Measurements from ENCODE around the gene LRRFIP1.
A peak's percentile ranks its signal among the peaks of the same experiment; 100 is the strongest.
"Not testable (repeated sequence)": the region's sequence is repeated elsewhere in the genome, so short reads cannot be mapped to it uniquely, and the experiment has no call there.

Gene LRRFIP1

GRCh38 chr2:237732070-237732469 lies 104.7 kb downstream of the LRRFIP1 start:
- no peak for DNase-seq

- DNase-seq: no peak
Measured at GRCh38 chr2:237732790-237733381, 105.5 kb downstream of the LRRFIP1 start.

DNA sequence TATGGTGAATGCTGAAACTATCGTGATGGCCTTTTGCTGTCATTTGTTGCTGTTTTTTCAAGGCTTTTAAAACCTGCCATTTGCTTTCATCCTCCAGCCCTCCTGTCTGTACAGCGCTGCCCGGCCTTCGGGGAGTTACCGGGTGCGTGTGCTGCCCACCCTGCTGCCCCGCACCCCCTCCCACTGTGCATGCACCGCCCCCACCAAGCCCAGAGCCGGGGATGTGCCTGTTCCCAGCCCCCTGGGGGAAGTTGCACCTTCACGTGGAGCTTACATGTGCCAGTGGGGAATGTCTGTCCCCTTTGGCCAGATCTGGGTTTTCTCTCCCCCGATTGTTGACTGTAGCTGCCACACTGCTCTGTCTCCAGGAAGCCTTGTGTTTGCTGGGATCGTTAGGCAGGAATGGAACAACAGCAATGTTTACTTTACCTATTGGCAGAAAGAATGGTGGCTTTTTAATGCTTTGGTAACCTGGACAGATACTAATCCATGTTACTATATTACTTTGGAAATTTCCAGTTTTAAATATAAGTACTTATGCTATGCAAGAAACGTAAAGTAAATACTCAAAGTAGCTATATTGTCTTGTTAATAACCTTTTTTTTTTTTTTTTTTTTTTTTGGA lies 106.4 kb downstream of the LRRFIP1 start:
- no peak for DNase-seq

DNA sequence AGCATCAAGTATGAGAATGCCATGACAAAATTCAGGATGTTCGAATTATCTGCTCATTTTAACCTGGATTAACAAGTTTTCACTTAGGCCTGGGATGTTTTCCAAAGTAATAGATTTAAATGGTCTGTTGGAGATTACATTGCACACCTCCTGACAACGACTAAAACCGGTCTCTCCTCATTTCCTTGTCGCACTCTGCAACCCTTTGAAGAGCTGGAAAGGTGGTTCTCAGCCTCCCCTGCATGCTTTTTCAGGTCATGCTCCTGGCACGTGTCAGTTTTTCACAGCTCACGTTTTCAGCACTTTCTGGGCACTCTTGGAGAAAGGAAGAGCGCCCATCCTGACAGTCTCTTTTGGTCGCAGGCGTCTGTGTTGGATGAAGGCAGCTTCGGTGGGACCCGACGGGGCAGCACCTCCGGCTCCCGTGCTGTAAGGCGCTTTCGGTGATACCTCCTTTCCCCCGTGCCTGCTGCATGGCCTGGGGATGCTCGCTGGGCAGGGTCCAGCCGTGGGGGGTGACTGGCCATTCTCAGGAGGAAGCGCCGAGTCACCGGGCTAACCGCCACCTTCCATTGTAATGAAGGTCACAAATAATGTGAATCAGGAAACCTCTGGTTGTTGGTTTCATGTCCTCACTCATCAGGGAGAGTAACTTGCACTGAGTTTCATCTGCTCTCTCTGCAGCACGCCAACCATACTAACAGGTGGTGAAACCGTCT lies 107.7 kb downstream of the LRRFIP1 start:
- DNase-seq: no peak

DNA sequence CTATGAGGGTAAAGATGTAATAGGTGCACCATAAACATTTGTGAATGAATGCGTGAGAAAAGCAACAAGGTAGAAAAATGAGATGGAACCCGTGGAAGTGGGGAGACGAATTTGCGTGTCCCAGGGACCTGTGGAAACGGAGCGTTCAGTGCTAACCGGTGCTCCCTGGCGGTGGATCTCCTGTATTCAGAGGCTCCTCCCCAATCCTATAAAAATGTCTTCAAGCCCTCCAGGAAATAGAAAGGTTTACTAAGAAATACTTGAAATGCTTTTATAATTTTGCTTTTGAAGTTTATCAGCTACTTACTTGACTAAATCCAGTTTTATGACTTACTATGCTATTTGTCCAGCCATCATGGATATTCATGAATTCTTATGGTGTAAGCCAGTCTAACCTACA lies 108.4 kb downstream of the LRRFIP1 start:
- DNase-seq: no peak

DNA sequence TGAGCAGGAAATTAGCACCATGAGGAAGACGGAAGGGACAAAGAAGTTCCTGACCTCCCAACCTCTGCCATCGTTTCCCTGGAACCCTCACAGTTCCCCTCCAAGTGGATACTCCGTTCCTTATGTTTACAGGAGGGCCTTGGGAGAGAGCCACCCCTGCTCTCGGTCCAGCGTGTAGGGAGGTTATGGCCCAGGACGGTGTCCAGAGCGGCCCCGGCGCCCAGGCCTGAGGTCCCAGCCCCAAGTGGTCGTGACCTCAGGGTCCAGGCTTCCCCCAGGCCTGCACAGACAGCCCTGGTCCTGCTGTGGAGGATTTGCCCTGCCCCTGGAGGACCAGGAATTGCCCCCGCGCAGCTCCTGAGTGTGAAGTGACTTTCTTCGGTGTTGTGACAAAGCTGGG lies 109.4 kb downstream of the LRRFIP1 start:
- DNase-seq: no peak

GRCh38 chr2:237737196-237737865 lies 109.9 kb downstream of the LRRFIP1 start:
- DNase-seq: no peak

- DNase-seq: no peak
Measured at GRCh38 chr2:237738255-237738654, 110.9 kb downstream of the LRRFIP1 start.

DNA sequence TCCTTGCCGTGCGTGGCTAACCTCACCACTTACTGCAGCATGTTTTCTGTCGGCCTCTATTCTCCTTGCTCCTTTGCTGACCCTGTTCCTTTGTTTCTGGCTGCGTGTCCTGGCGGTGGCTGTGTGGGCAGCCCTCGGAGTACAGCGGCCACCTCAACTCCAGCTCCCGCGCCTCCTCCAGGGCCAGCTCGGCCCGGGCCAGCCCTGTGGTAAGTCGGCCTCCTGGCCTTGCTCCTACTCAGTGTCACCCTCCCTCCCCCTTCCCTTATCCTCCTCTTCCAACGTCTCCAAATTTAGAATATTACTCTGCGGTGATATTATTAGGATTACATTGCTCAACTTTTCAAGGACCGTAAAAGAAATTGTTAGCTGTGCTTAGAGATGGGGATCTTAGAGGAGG lies 111.7 kb downstream of the LRRFIP1 start:
- DNase-seq: no peak

DNA sequence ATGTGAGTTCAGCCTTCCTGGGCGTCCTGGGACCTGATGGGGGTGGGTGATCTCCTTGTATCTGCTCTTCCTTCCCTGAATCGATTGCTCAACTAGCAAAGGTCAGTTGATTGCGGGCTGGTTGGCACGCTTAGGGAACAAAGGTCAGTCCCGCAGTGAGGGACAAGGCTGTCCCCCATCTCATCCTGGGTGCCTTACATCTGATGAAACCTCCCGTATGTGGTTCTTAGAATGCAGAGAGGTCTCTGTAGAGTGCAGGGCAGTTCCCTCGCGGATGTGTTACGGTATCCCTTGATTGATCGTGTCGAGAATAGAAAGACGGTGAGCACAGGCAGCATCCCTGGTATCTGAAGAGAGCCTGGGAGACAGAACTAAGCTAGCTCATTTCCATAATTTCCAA lies 114.8 kb downstream of the LRRFIP1 start:
- no peak for DNase-seq

- no peak for DNase-seq
Measured at GRCh38 chr2:237742614-237743013, 115.2 kb downstream of the LRRFIP1 start.

- no peak for DNase-seq
Measured at GRCh38 chr2:237743024-237743423, 115.6 kb downstream of the LRRFIP1 start.

DNA sequence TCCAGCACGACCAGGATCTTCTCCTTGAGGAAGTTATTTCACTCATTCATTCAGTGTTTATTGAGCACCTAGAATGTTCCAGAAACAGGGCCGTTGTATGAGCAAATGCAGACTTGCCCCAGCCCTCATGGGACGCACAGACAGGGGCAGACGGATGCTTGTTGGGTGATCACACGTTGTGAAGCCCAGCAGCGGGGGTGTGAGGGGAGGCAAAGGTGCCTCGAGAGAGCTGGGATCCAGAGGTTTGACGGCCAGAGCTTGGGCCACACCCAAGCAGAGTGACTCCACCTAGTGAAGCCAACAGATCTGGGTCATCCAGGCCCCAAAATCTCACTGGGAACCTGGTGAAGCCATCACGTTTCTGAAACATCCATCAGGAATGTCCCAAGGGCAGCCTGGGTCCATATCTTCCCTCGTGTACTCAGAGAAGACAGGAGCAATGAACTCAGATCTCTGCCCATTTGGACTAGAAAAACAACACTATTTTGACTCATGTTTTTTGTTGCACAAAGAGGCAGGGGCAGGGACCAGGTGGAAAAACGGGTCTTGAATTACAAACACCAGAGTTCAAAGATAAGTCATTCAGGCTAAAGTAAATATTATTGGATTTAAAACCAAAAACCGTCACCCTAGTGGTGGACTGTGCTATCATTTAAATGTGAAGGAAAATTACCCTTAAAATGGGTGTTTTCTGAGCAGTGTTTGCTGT lies 116.3 kb downstream of the LRRFIP1 start:
- no peak for DNase-seq

DNA sequence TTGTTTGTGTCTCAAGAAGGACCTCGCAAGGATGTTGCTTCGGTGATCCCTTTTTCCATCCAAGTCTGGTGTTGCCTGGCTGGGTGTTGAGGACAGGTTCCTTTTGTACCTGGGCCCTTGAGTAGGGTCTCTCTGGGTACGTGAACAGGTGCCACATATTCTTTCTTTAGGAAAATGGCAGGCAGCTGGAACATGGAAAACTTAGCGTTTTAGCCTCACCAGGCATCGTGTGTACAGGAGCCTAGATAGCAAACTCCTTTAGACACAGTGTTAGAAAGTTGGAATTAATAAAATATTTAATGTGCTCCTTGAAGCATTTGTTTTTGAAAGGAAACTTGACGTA lies 116.9 kb downstream of the LRRFIP1 start:
- no peak for DNase-seq

DNA sequence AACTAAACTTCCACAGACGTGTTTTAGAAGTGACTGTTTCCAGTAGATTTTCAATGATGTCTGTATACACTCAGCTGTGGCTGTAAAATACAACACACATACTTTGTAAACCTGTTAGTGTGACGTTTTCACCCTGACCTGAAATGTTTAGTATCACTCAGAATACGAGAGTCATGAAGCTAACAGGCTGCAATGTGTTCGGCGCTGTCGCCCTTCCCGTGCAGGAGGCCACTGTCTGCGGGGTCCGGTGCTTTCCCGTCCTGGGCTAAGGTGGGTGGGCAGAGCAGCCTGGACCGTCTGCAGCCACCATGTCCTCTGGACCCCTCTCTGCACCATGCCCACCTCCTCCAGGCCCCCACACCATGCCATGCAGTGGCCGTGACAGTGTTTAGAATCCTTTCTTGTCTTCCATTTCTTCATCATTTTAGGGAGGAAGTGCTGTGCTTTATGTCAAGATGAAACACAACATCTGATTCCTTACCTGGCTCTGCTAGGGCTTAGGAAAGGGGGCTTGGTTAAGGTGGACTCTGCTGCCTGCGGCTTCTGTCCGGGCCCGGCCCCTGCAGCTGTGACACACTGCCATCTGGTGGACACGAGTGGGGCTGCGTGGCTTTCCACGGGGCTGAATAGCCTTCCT lies 117.3 kb downstream of the LRRFIP1 start:
- peak; percentile 57 for DNase-seq

GRCh38 chr2:237745250-237745613 lies 117.8 kb downstream of the LRRFIP1 start:
- DNase-seq: no peak

DNA sequence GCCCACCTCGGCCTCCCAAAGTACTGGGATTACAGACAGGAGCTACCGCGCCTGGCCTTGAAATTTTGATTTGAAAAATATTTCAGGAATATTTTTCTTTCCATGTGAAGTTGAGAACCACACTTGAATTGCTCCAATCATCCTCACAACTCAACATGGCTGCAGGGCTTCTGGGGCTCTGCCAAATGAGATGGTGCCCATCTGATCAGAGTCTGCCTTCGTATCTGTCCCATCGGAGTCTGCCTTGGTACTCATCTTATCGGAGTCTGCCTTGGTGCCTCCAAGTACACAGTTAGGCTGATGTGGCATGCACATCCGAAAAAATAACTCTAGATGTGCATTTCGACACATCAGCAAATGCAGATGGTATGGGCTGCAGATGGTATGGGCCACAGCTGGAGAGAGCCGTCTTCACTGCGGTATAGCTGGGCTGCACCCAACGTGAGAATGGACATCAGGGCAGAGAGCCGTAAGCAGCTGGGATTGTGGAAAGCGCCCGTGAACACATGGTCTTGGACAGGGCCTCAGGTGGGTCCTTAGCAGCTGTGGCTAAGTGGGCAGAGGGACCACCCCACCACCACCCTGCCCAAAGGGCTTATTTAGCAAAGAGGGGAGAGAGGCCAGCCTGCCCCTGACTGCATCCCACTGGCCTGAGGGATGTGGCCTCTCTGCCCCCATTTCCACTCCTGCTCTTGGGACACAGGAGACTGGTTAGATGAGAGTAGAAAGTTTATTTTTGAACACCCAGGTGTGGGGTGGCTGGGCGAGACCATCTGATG lies 119.1 kb downstream of the LRRFIP1 start:
- DNase-seq: no peak

DNA sequence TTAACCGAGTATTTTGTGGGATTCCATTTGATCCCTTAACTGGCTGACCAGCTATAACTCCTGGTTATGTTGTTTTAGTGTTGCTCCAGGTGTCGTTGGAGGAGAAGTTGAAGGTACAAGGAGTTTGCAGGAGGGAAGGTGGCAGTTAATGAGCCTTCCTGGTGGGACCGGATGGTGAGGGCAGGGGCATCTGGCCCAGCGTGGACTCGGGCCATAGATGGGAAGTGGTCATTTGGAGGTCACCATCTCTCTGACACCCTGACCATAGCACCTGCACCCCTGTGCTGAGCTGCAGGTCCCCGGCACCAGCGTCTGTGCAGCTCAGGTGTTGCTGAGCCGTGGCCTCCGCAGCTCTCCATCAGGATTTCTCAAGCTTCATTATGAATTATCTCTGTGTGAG lies 119.8 kb downstream of the LRRFIP1 start:
- DNase-seq: no peak

- DNase-seq: no peak
Measured at GRCh38 chr2:237749002-237749401, 121.6 kb downstream of the LRRFIP1 start.

DNA sequence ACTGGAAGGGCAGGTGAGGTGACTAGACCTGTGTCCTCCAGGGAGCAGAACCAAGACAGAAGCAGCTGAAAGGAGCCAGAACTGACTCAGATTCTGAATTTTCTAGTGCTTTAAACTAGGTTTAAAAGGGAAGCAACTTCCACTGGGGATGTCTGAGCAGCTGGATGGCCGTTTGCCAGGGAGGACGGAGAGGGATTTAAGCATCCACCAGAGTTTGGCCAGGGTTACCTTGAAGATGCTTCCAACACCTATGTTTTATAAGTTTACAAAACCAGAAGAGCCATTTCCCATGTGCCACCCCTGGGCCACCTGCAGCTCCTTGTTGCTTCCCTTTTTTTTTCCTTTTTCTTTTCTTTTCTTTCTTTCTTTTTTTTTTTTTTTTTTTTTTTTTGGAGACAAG lies 122.6 kb downstream of the LRRFIP1 start:
- DNase-seq: no peak

DNA sequence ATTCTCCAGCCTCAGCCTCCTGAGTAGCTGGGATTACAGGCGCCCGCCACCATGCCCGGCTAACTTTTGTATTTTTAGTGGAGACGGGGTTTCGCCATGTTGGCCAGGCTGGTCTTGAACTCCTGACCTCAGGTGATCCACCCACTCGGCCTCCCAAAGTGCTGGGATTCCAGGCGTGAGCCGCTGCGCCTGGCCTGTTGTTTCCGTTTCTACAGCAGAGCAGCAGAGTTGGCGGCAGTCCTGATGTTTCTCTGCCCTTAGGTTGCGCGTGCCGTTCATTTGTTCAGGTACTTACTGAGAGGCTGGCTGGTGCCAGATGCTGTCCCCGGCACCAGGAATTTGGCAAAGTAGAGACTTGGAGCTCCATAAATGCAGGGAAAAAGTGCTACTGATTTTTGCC lies 123.1 kb downstream of the LRRFIP1 start:
- DNase-seq: not testable (repeated sequence)

DNA sequence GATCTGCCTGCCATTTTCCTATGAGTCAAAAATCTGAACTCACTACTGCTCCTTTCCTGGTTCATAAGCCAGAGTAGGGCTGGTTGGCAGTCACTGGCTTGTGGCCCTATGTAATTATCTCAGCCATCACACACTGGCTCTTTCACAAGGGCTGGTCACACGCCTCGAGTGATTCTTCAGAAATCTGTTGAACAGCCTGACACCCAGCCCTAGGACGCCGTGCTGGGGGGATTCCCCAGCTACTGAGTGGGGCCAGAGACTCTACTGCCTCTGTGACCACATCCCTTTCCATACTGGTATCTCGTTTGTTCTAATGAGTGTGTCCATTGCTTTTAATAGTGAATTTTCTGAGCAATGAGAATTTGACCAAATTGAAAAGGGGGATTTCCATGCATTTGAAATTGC lies 125.4 kb downstream of the LRRFIP1 start:
- DNase-seq: no peak

Data from T1000 (cell line).